Fibroblast of lung (primary cell): ENCODE measurements around the gene GRIN2A. TPM values are rescaled to one million over a fixed set of nuclear protein-coding genes. Genes with fewer than 3 reads are reported as not detected.

Experiments
- DNase-seq, 2 donors: peaks; one replicate each; pipeline versions ENCODE4 v3.0.0 to v3.0.0-alpha.2; 2010; ENCODE audit warnings: low read depth in 2 of 2
- H2AFZ ChIP-seq: 2 replicates; pipeline ENCODE4 v1.5.1; 2012; ENCODE audit warnings: low read length, control low read depth, inconsistent platforms
- H3K27ac ChIP-seq: 2 replicates; pipeline ENCODE4 v1.5.1; 2011; ENCODE audit warnings: low read length, control low read depth; ENCODE audit not compliant: insufficient read depth
- H3K27me3 ChIP-seq: 2 replicates; pipeline ENCODE4 v1.5.1; 2011; ENCODE audit warnings: mild to moderate bottlenecking, low read length; ENCODE audit not compliant: control insufficient read depth, insufficient read depth
- H3K36me3 ChIP-seq: 2 replicates; pipeline ENCODE4 v1.5.1; 2011; ENCODE audit warnings: low read length; ENCODE audit not compliant: control insufficient read depth, insufficient read depth
- H3K4me1 ChIP-seq: 2 replicates; pipeline ENCODE4 v1.5.1; 2011; ENCODE audit warnings: low read length; ENCODE audit not compliant: control insufficient read depth, insufficient read depth; ENCODE audit errors: extremely low read depth
- H3K4me2 ChIP-seq: 2 replicates; pipeline ENCODE4 v1.5.1; 2011; ENCODE audit warnings: low read length, control low read depth; ENCODE audit not compliant: insufficient read depth; ENCODE audit errors: extremely low read depth
- H3K4me3 ChIP-seq, 4 experiments: fragments of 200-600 bp in 1 of 4; sonication (generic) in 1 of 4; replicated peaks in 1 of 4; 2 replicates each; pipeline ENCODE4 v1.5.1; 2011 to 2016; ENCODE audit warnings: low read length in 4 of 4, low read depth in 3 of 4, mild to moderate bottlenecking in 3 of 4, control low read depth in 2 of 4, inconsistent platforms in 1 of 4, mixed read lengths in 1 of 4; ENCODE audit not compliant: insufficient read depth in 1 of 4; ENCODE audit errors: control extremely low read depth in 1 of 4
- H3K79me2 ChIP-seq: 2 replicates; pipeline ENCODE4 v1.5.1; 2012; ENCODE audit warnings: mild to moderate bottlenecking, low read length, inconsistent platforms; ENCODE audit not compliant: control insufficient read depth, insufficient read depth
- H3K9ac ChIP-seq: 2 replicates; pipeline ENCODE4 v1.5.1; 2011; ENCODE audit warnings: mild to moderate bottlenecking, low read length, control low read depth; ENCODE audit not compliant: insufficient read depth
- H3K9me3 ChIP-seq: 2 replicates; pipeline ENCODE4 v1.5.1; 2012; ENCODE audit warnings: low read depth, low read length; ENCODE audit not compliant: control insufficient read depth, insufficient read depth
- H4K20me1 ChIP-seq: 2 replicates; pipeline ENCODE4 v1.5.1; 2011; ENCODE audit warnings: low read length; ENCODE audit not compliant: control insufficient read depth, insufficient read depth; ENCODE audit errors: extremely low read depth
- EZH2 ChIP-seq: IDR thresholded peaks from 2 replicates; pipeline ENCODE4 v1.5.1; 2012; ENCODE audit warnings: low read length, control low read depth, mild to moderate bottlenecking; ENCODE audit errors: missing control alignments
- polyA plus RNA-seq, 2 donors: library from polyadenylated mRNA; depleted of rRNA in 1 of 2; stranded (reverse) in 1 of 2; unstranded in 1 of 2; fragments of >200 nt; gene quantifications; 2 replicates each; pipeline ENCODE4 v1.2.1, GENCODE V29; 2011 to 2012; ENCODE audit warnings: missing spikeins in 1 of 2
- total RNA-seq: library from RNA; depleted of rRNA; stranded (reverse); fragments of >200 nt; gene quantifications from 2 replicates; pipeline ENCODE4 v1.2.1, GENCODE V29; 2014
- TF ChIP-seq, protein P1 (sequence below), 2 donors: IDR thresholded peaks in 1 of 2; conservative IDR thresholded peaks in 1 of 2; 1 replicate in 1 of 2; 2 replicates in 1 of 2; pipeline ENCODE4 v1.5.1; 2011 to 2012; ENCODE audit warnings: low read length in 2 of 2, control low read depth in 1 of 2, inconsistent platforms in 1 of 2, low read depth in 1 of 2, mild to moderate bottlenecking in 1 of 2

The GRIN2A gene
- total and polyA plus RNA-seq, 2 donors (not counting 1 experiment from before 2014, with no cell fraction given): 0.15 to 0.33 TPM

DNA sequence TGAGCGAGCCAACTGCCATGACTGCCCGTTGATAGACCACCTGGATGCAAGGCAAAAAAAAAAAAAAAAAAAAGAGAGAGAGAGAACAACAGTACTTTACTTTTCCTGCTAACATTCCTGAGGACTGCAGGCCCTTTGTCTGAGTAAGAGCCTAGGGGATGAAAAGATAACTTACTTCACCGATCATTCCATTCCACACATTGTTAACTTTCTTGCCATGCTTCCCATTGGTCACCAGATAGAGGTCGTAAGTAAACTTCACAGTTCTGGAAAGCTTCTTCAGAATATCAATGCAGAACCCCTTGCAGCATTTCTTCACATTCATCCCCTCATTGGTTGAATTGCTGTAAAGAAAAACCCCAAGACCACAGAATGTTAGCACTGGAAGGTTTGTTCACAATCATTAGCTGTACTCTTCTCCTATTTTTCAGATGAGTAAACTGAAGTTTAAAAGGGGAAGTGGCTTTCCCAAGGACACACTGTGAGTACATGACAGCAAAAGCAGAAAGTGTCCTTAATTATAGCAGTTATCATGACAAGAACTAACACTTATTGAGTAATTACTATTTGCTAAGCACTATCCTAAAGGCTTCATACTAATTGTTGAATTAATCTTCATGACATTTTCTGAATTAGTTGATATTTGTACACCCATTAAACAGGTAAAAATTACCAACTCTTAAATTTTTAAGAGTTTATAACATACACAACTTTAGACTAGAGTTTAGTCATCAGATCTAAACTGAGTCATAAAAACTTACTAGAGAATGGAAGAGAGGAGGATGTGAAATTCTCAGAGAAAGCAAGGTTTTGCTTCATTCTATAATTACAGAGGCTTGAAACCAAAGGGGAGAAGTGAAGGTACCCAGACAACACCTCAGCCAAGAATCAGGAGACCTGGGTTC is 341.2 kb downstream of the GRIN2A start:
- no peaks in the 10 kb centered on the region for H3K27me3 ChIP-seq
- TF ChIP-seq, protein P1, sequence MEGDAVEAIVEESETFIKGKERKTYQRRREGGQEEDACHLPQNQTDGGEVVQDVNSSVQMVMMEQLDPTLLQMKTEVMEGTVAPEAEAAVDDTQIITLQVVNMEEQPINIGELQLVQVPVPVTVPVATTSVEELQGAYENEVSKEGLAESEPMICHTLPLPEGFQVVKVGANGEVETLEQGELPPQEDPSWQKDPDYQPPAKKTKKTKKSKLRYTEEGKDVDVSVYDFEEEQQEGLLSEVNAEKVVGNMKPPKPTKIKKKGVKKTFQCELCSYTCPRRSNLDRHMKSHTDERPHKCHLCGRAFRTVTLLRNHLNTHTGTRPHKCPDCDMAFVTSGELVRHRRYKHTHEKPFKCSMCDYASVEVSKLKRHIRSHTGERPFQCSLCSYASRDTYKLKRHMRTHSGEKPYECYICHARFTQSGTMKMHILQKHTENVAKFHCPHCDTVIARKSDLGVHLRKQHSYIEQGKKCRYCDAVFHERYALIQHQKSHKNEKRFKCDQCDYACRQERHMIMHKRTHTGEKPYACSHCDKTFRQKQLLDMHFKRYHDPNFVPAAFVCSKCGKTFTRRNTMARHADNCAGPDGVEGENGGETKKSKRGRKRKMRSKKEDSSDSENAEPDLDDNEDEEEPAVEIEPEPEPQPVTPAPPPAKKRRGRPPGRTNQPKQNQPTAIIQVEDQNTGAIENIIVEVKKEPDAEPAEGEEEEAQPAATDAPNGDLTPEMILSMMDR (conservative IDR thresholded peaks at IDR 0.05 in 1 of 2, IDR thresholded peaks at IDR 0.05 in 1 of 2; ENCODE audit: low read depth in 1 of 2, low read length in 2 of 2): no peak
- no peak for TF ChIP-seq EZH2

DNA sequence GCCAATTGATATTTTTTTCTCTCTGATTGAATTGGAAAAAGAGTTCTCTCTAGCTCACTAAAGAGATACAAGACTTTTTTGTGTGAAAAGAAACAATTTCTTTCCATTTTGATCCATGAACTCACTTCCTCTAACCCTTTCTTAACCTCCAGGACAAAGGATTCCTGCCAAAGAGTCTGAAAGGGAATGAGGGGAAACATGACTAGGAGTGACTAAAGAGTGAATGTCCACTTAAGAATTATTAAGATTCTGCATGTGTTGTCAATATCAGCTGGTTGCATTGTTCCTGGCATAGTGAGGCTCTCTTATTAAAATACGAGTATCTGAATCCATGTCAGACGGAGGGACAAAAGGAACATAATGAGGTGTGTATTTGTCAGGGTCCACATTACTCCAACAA is 344.7 kb downstream of the GRIN2A start:
- H3K4me2 ChIP-seq: no peak overlapping the region
- H4K20me1 ChIP-seq: no peaks in the 10 kb centered on the region

More for the DNA sequence above, 341.2 kb downstream of the GRIN2A start:
- H3K79me2 ChIP-seq: no peaks in the 10 kb centered on the region
- no peak overlapping the region for H3K4me3 ChIP-seq
- no peaks in the 10 kb centered on the region for H4K20me1 ChIP-seq
- H3K9me3 ChIP-seq: no peaks in the 10 kb centered on the region
- no peak overlapping the region for H3K9ac ChIP-seq
- peak in 1 of 2 donors; percentile 34 for DNase-seq
- H3K27ac ChIP-seq: no peak overlapping the region
- H3K4me2 ChIP-seq: no peak overlapping the region
- no peak overlapping the region for H2AFZ ChIP-seq
- H3K4me1 ChIP-seq: peaks cover 15% of the 10 kb centered on the region
- no peaks in the 10 kb centered on the region for H3K36me3 ChIP-seq

DNA sequence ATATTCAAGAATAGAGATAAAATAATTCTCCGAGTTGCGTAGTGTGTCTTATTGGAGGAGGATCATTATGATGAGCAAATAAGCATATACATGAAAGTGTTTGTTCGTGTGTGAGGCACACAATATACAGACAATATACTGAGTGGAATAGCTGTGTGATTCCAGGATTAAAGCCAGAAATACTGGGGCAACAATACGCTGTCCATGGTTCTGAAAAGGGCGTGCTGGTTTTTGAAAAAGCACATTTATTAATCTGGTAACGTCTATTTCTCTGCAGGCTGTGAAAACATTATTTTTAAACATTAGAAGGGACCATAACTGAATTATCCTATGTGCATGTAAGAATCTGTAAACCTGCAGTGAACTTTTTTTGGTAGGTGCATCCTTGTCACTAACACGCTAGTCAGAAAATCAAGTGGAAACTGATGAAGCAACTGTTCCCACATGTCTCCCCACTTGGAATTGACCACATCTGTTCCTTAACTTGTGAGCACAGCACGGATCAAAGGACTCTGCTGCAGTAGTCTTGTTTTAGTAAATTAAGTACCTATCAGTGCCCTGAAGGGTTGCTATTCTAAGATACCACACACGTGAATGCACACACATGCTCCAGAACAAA is 346.0 kb downstream of the GRIN2A start:
- DNase-seq: peak; percentile 12 to 33
- Histone ChIP-seq H3K36me3 (no peaks in the 10 kb centered on the region), H3K4me3 (no peak overlapping the region), H3K4me1 (no peaks in the 10 kb centered on the region), H3K79me2 (no peaks in the 10 kb centered on the region), H4K20me1 (no peaks in the 10 kb centered on the region), H2AFZ (no peak overlapping the region), H3K27ac (no peak overlapping the region), H3K9me3 (no peaks in the 10 kb centered on the region), H3K4me2 (no peak overlapping the region), H3K27me3 (no peaks in the 10 kb centered on the region), H3K9ac (no peak overlapping the region)
- TF ChIP-seq, protein P1 (conservative IDR thresholded peaks at IDR 0.05 in 1 of 2, IDR thresholded peaks at IDR 0.05 in 1 of 2; ENCODE audit: low read depth in 1 of 2, low read length in 2 of 2): no peak
- TF ChIP-seq EZH2: no peak

More for the DNA sequence above, 344.7 kb downstream of the GRIN2A start:
- no peaks in the 10 kb centered on the region for H3K36me3 ChIP-seq
- DNase-seq: peak in 1 of 2 donors; percentile 25
- no peaks in the 10 kb centered on the region for H3K27me3 ChIP-seq
- no peaks in the 10 kb centered on the region for H3K9me3 ChIP-seq
- no peak overlapping the region for H3K4me3 ChIP-seq
- H3K4me1 ChIP-seq: no peaks in the 10 kb centered on the region
- TF ChIP-seq, protein P1 (conservative IDR thresholded peaks at IDR 0.05 in 1 of 2, IDR thresholded peaks at IDR 0.05 in 1 of 2; ENCODE audit: low read depth in 1 of 2, low read length in 2 of 2): no peak
- TF ChIP-seq EZH2: no peak
- no peak overlapping the region for H3K27ac ChIP-seq
- H2AFZ ChIP-seq: no peak overlapping the region
- H3K79me2 ChIP-seq: no peaks in the 10 kb centered on the region
- H3K9ac ChIP-seq: no peak overlapping the region
